GM18517 (cell line): ENCODE measurements around the gene GNG13.
"Not testable (repeated sequence)": the region's sequence is repeated elsewhere in the genome, so short reads cannot be mapped to it uniquely, and the experiment has no call there.

Source experiments
- ATAC-seq: cut with Tn5 transposase; IDR thresholded peaks from one replicate; pipeline ENCODE4 v1.9.1; 2021; ENCODE audit warnings: mild to moderate bottlenecking, moderate library complexity; ENCODE audit not compliant: unreplicated experiment

Gene GNG13

DNA sequence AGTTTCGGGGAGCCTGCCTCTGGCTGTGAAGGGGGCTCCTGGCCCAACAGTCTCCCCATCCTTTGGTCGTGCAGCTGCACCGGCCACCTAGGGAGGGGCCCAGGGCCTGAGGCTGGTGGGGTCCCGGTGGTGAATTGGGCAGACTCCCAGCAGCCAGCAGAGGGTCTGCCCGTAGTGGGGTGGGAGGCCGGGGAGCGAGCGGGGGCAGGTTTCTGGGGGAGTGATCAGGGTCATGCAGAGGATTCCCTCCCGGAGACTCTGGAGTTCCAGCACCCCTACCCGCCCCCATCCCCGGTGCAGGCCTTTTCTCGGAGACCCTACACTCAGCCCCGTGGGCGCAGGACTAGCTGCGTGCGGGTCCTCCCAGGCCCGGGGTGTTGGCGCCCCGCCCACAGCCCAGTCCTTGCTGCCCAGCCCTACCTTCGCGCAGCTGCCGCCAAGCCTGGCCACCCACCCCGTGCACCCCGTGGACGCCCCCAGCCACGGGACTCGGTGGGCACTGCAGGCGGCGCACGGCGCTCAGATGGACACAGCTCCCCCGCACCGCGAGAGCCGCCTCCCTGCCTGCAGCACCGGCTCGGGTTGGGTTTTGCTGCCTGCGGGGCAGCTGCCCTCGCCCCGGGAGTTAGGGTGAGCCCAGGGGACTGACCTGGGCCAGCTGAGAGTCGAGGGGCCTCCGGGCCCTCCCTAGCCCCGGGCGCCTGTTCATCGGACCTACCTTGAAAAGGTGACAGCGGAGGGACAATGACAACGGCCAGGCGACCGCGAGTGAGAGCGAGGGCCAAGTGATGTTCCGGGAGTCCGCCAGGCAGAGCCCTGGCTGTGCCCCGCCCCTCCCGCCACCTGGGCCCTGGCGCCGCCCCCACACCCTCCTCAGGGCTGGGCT, at the start of gene GNG13:
GNG13 (minus strand) TSS at position 787 of the 886 bp plus-strand sequence. CDS start 1,657 bp downstream, outside the sequence.
- ATAC-seq, result no peak

DNA sequence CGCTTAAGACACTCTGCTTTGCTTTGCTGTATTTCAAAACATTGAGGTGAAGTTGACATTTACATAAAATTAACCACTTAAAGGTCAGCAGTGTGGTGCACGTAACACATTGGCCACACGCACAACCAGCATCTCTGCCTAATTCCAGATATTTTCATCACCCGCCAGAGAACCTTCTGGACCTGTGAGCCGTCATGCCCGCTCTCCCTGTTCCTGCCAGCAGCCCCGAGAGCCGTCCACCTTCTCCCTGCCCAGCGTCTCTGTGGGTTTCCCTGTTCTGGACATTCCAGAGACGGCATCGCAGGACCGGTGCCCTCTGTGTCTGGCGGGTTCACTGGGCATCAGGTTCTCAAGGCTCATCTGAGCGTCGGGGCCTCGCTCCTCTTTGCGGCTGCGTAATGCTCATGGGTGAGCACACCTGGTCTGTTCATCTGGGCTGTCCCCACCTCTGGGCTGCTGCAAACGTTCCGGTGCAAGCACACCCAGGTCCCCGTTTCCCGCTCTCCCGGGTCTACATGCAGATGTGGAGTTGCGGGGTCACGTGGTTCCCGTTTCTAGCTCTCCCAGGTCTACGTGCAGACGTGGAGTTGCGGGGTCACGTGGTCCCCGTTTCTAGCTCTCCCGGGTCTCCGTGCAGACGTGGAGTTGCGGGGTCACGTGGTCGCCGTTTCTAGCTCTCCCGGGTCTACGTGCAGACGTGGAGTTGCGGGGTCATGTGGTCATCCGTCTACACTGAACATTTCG, 48.1 kb upstream of the GNG13 start:
- no peak for ATAC-seq

- ATAC-seq, result no peak
Measured at GRCh38 chr16:847681-848445, 47.3 kb upstream of the GNG13 start.

GRCh38 chr16:847151-847550, 46.6 kb upstream of the GNG13 start:
- no peak for ATAC-seq

DNA sequence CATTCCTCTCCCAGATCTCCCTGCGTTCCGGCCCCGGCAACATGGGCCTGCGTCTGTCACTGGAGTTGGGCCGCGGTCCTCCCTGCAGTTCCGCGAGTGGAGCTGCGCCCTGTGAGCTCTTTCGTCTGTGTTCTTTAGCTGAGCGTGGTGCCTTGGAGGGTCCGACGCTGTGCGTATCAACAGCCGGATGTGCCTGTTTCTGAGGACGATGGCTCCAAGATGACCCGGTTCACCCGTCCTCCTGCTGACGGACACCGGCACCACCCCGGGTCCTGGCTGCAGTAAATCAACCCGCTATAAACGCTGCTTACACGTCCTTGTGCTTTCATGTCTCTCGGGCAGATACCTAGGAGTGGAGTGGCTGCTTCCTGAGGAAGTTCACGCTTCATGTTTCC, 44.8 kb upstream of the GNG13 start:
- no peak for ATAC-seq

DNA sequence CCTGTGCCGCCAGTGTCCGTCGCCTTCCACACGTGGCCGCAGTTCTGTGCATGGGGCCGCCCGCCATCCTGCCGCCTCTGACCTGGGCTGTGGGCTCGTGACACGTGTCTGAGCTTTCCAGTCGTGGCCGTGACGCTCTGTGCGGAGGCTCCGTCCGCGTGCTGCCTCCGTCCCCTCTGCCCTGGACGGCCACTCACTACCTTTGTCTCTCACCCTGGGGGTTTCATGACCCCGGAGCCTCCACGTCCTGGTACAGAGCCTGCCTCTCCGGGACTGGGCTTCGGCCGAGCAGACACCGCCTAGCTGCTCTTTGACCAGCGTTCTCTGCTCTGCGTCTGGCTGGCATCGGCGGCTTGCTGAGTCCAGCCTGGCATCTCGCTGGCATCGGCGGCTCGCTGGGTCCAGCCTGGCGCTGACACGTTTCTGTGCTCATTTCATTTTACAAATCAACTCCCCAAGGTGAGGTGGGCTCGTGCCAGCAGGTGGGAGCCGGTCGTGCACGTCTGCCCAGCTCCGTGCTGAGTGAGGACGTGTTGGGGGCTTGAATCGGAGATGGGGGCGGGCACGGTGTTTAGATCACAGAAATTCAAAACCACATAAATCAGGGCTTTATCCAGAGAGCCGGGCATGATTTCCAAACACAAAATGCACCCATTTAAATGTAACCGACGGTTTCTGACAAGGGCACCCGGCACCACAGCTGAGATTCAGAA, 44.3 kb upstream of the GNG13 start:
- ATAC-seq, result no peak

- ATAC-seq, result no peak
Measured at GRCh38 chr16:843771-844170, 43.2 kb upstream of the GNG13 start.

DNA sequence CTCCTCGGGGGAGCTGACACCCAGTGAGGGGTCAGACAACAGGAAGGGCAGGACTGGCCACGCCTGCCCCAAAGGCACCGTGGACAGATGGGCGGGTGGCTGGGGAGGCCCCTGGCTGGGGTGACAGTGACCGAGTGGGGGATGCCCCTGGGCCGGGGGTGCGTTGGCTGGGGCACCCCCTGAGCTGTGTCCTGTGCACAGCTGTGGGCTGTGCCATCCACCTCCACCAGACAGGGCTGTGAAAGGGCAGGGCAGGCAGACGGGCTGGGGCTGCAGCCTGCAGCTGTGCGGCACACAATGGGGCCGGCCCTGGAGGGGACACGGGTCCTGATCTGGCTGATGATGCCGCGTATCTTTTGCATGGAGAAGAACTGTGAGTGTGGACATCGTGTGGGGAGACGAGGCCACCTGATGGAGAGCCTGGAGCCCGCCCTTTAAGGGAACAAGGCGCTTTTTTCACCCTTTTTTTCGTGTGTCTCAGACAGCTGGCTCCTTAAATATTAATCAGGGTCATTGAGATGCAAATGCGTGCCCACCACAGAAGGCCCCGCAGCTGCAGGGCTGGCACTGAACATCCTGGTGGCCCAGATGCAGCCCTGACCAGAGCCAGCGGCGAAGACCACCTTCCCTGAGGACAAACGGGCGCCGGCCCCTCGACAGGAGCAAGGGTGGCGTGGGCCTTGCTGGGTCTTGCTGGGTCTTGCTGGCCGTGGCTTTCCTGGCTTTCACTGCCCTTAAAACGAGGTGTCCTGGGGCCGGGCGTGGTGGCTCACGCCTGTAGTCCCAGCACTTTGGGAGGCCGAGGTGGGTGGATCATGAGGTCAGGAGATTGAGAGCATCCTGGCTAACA, 42.4 kb upstream of the GNG13 start:
- no peak for ATAC-seq

DNA sequence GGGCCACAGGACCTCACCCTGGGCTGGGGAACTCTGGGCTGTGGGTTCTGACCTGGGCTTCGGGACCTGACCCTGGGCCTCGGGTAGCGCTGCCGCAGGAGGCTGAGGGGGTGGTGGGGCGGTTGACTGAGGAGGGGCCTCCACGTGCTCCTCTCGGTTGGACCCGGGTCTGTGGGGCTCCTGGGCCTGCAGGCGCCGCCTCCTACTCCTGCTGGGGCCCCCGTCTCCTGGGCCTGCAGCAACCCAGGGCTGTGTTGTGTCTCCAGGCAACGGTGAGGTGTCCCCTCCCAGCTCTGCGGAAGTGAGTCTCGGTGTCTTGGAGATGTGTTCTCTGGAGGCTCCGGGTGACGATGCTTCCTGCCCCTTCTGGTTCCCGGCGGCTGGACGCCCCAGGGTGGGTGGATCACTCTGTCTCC, 41.5 kb upstream of the GNG13 start:
- ATAC-seq, result no peak

GRCh38 chr16:841455-842060, 41.0 kb upstream of the GNG13 start:
- ATAC-seq, result no peak

GRCh38 chr16:840561-841454, 40.3 kb upstream of the GNG13 start:
- no peak for ATAC-seq

GRCh38 chr16:839643-840408, 39.3 kb upstream of the GNG13 start:
- no peak for ATAC-seq

DNA sequence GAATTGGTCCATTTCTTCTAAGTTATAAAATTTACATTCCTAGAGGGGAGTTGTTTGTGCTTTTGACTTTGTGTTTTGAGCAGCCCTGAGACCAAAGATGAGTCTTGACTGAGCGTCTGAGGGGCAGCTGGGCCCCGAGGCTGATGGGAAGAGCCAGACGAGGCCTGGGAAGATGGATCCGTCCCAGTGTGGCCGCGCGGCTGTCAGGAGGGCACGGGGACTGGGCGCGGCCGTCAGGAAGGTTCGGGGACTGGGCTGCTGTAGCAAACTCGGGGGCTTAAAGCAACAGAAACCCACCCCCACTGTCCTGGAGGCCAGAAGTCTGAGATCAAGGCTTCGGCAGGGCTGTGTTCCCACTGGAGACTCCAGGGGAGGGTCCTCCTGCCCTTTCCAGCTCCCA, 38.2 kb upstream of the GNG13 start:
- ATAC-seq, result no peak

DNA sequence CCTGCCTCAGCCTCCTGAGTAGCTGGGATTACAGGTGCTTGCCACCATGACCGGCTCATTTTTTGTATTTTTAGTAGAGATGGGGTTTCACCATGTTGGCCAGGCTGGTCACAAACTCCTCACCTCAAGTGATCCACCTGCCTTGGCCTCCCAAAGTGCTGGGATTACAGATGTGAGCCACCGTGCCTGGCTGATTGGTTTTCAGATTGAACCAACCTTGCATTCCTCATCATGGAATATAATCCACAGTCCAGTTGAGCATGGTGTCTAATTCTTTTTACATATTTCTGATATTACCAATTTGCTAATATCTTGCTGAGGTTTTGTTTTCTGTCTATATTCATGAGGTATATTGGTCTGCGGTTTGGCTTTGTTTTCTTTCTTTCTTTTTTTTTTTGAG, 36.3 kb upstream of the GNG13 start:
- ATAC-seq, result not testable (repeated sequence)

GRCh38 chr16:836221-836620, 35.7 kb upstream of the GNG13 start:
- no peak for ATAC-seq

DNA sequence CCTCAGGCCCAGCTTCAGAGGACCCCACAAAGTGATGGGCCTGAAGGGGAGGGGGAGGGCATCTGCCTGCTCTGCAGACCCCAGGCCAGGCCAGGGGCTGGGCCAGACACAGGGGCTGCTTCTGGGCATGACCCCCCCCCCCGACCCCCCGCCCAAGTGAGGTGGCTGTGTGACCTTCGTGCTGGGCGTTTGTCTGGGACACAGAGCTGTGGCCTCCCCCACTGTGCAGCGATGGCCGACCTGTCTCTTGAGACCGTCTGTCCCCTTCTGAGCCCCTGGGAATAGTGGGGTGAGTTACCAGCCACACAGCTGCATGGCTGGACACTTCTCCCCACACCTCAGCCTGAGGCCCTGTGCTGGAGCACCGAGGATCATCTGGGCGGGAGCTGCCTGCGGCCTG, 34.8 kb upstream of the GNG13 start:
- no peak for ATAC-seq

GRCh38 chr16:833411-833810, 32.9 kb upstream of the GNG13 start:
- no peak for ATAC-seq
